ENCODE data around the gene PTGR2.

Gene PTGR2

GRCh38 chr14:73924337-73924736 is 72.7 kb downstream of the PTGR2 start:
- no peak for ATAC-seq
- TF ChIP-seq TOX (CRISPR knock-in tag; IDR thresholded peaks at IDR 0.05; ENCODE audit: borderline replicate concordance) (no peak), ESRRG (CRISPR knock-in tag; IDR thresholded peaks at IDR 0.05) (no peak), ARNTL (CRISPR knock-in tag; IDR thresholded peaks at IDR 0.05; ENCODE audit: borderline replicate concordance, low read depth) (no peak), RARB (CRISPR knock-in tag; IDR thresholded peaks at IDR 0.05) (no peak), ZC3H10 (CRISPR knock-in tag; IDR thresholded peaks at IDR 0.05) (no peak), ZNF565 (CRISPR knock-in tag; conservative IDR thresholded peaks at IDR 0.05; ENCODE audit: low read depth) (no peak), OSR1 (CRISPR knock-in tag; IDR thresholded peaks at IDR 0.05) (no peak), ZNF8 (CRISPR knock-in tag; IDR thresholded peaks at IDR 0.05) (no peak), TCF4 (CRISPR knock-in tag; IDR thresholded peaks at IDR 0.05; ENCODE audit: borderline replicate concordance) (no peak), ZFP3 (CRISPR knock-in tag; IDR thresholded peaks at IDR 0.05) (no peak), CSRNP3 (CRISPR knock-in tag; IDR thresholded peaks at IDR 0.05) (no peak), ZNF70 (CRISPR knock-in tag; IDR thresholded peaks at IDR 0.05) (no peak), ISL1 (CRISPR knock-in tag; IDR thresholded peaks at IDR 0.05) (no peak), TSHZ2 (CRISPR knock-in tag; IDR thresholded peaks at IDR 0.05) (no peak), GLIS3 (CRISPR knock-in tag; IDR thresholded peaks at IDR 0.05) (no peak), CSDC2 (CRISPR knock-in tag; IDR thresholded peaks at IDR 0.05) (no peak), CREB5 (CRISPR knock-in tag; IDR thresholded peaks at IDR 0.05; ENCODE audit: low read depth) (no peak), POU6F1 (CRISPR knock-in tag; IDR thresholded peaks at IDR 0.05; ENCODE audit: borderline replicate concordance, low read depth) (no peak)

Data from SK-N-SH treated with all-trans-retinoic acid at 6 μM for 48 hours (cell line).